ENCODE data around the gene ATP5IF1.

The ATP5IF1 gene

DNA sequence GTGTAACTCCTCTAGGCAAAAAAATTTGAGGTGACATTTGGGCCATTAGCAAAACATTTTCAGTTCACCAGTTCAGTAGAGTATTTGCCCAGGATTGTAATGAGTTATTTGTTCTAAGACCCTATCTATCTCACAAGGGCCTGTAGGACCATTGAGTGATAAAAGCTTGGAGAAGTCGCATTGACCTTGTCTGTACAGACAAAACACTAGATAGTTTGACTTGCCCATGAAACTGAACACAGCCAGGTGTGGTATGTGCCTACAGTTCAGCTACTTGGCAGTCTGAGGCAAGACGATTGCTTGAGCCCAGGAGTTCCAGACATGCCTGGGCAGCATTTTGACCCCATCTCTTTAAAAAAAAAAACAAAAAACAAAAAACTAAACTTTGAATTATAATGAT is 3.1 kb downstream of the ATP5IF1 start:
- no peak overlapping the region for H3K4me3 ChIP-seq (ENCODE audit: low read length)
- DNase-seq (ENCODE audit: low read depth) = no peak
- TF ChIP-seq, protein P1, sequence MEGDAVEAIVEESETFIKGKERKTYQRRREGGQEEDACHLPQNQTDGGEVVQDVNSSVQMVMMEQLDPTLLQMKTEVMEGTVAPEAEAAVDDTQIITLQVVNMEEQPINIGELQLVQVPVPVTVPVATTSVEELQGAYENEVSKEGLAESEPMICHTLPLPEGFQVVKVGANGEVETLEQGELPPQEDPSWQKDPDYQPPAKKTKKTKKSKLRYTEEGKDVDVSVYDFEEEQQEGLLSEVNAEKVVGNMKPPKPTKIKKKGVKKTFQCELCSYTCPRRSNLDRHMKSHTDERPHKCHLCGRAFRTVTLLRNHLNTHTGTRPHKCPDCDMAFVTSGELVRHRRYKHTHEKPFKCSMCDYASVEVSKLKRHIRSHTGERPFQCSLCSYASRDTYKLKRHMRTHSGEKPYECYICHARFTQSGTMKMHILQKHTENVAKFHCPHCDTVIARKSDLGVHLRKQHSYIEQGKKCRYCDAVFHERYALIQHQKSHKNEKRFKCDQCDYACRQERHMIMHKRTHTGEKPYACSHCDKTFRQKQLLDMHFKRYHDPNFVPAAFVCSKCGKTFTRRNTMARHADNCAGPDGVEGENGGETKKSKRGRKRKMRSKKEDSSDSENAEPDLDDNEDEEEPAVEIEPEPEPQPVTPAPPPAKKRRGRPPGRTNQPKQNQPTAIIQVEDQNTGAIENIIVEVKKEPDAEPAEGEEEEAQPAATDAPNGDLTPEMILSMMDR (conservative IDR thresholded peaks at IDR 0.05; ENCODE audit: low read depth, low read length) = no peak

DNA sequence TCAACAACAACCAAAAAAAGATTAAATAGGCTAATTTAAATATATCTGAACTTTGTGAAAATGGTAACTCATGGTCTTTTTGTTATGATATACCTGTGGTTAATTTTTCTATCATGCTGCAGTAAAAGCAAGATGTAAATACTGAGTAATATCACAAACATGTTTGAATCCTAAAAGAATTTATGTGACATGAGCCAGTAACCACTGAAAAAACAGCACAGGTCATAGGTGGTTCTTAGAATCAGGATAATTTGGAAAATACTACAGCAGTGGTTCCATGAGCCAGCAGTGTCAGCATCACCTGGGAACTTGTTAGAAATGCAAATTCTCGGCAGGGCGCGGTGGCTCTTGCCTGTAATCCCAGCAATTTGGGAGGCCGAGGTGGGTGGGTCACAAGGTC is 4.1 kb downstream of the ATP5IF1 start:
- no peak for DNase-seq (ENCODE audit: low read depth)
- TF ChIP-seq, protein P1 (conservative IDR thresholded peaks at IDR 0.05; ENCODE audit: low read depth, low read length) = no peak
- no peak overlapping the region for H3K4me3 ChIP-seq (ENCODE audit: low read length)

DNA sequence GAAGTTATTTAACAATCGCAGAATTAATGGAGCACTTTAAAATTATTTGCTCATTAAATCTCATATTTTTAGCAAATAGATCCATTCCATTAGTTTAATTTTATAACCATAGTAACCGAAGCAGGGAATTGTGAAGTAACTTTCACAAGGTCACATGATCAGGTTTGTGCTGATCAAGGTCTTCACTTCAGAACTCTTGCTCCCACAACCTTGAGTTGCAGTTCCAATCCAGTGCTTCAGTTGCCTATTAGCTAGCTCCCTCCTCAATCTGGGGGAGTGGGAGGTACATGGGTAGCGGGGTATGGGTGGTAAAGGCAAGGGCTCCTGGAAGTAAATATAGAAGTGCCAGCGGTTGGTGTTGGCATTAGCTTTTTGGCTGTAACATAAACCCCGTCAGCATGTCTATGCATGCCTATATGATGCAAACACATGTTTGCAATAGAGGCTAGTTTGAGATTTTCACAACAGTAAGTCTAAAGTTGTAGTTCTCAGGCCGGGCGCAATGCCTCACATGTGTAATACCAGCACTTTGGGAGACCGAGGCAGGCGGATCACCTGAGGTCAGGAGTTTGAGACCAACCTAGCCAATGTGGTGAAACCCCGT is 5.8 kb downstream of the ATP5IF1 start:
- TF ChIP-seq, protein P1 (conservative IDR thresholded peaks at IDR 0.05; ENCODE audit: low read depth, low read length) = no peak
- DNase-seq (ENCODE audit: low read depth) = no peak
- no peak overlapping the region for H3K4me3 ChIP-seq (ENCODE audit: low read length)

DNA sequence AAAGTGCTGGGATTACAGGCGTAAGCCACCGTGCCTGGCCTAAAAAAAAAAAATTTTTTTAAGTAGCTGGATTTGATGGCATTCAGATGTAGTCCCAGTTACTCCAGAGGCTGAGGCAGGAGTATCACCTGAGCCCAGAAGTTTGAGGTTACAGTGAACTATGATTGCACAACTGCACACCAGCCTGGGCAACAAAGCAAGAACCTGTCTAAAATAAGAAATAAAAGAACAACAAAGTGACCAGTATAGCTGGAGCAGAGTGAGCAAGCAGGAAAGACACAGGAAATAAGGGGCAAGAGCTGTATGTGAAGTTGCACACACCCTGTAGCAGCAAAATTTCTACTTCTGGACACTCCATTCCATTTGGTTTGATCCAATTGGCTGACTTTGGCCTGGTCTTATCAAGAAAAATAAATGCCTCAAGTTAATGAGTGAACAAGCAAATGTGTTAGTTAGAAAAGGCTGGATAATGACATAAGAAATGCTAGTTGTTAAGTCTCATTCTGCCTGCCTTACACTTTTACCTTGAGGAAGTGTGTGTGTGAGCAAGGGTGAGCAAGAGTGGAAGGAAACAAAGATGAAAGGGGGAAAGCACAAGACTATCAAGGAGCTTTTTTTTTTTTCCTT is 7.9 kb downstream of the ATP5IF1 start:
- TF ChIP-seq, protein P1 (conservative IDR thresholded peaks at IDR 0.05; ENCODE audit: low read depth, low read length) = no peak
- no peak for DNase-seq (ENCODE audit: low read depth)
- H3K4me3 ChIP-seq (ENCODE audit: low read length) = no peak overlapping the region

DNA sequence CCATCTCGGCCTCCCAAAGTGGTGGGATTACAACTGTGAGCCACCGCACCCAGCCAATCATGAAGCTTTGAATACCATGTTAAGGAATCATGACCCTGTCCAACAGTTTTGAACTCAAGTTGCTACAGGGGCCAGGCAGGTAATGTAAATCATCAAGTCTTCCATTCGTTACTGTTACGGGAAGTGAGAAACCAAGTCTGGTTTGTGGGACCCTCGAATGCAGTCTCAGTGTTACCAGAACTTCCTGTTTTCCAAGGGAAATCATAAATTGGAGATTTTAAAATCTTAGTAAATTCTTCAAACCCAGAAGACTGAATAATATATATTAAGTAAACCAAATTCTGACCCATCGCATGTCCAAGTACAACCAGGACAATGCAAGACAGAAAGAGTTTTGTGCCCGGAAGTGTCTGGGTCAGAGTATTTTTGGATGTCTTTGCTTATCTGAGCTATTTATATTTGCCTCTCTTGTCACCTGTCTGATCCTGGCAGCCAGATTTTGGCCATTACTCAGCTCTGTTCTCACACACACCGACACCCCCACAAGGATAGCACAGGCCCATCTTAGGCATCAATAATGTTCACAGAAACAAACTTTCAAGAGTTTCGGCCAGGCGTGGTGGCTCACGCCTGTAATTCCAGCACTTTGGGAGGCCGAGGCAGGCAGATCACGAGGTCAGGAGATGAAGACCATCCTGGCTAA is 8.8 kb downstream of the ATP5IF1 start:
- no peak overlapping the region for H3K4me3 ChIP-seq (ENCODE audit: low read length)
- TF ChIP-seq, protein P1 (conservative IDR thresholded peaks at IDR 0.05; ENCODE audit: low read depth, low read length) = no peak
- no peak for DNase-seq (ENCODE audit: low read depth)

DNA sequence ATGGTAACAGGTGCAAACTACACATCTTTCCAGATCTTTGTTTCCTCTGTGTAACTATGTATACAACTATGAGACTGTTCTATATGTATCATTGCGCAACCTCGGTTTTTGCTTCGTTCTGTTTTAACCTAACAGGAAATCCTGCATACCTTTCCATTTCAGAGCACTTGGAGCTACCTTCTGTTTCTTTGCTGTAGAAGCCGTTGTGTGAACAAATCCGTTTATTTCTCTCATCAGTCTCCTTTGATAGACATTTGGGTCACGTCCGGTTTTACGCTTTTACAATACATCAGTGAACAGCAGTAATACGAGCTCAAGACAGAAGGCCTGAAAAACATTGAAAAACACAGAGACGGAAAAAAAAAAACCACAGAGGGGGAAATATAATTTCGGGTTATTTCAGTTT is 10.5 kb downstream of the ATP5IF1 start:
- DNase-seq (ENCODE audit: low read depth) = no peak
- peak overlapping the region; percentile 59 for H3K4me3 ChIP-seq (ENCODE audit: low read length)
- TF ChIP-seq, protein P1 (conservative IDR thresholded peaks at IDR 0.05; ENCODE audit: low read depth, low read length) = no peak

Measured in retinal pigment epithelial cell (primary cell).